OCI-LY3 (cell line): Measurements from ENCODE around the gene LBX2.

Experiments
- H2AFZ ChIP-seq: fragments of 200-600, 300-600 bp; shearing (Covaris generic); 2 replicates; pipeline ENCODE4 v1.6.0; 2014; ENCODE audit warnings: antibody characterized with exemption, low read depth, low read length
- H3K27ac ChIP-seq: fragments of 200-600, 300-600 bp; sonication (generic); 2 replicates; pipeline ENCODE4 v1.5.1; 2014; ENCODE audit warnings: mild to moderate bottlenecking, low read length, moderate library complexity, mixed read lengths
- H3K27me3 ChIP-seq: fragments of 200-600, 300-600 bp; sonication (generic); 2 replicates; pipeline ENCODE4 v1.6.1; 2014; ENCODE audit warnings: low read depth, low read length, mixed read lengths
- H3K36me3 ChIP-seq: fragments of 200-600, 300-600 bp; sonication (generic); replicated peaks from 2 replicates; pipeline ENCODE3; 2014; ENCODE audit warnings: low read depth, low read length, mixed read lengths
- H3K4me1 ChIP-seq: fragments of 300-600, 200-600 bp; sonication (generic); 2 replicates; pipeline ENCODE4 v1.6.1; 2014; ENCODE audit warnings: low read length, mixed read lengths
- H3K4me2 ChIP-seq: fragments of 200-600, 300-600 bp; sonication (generic); 2 replicates; pipeline ENCODE4 v1.6.1; 2014; ENCODE audit warnings: low read length, mixed read lengths
- H3K4me3 ChIP-seq: fragments of 300-600, 200-600 bp; sonication (generic); 2 replicates; pipeline ENCODE4 v1.5.1; 2014; ENCODE audit warnings: antibody characterized with exemption, mild to moderate bottlenecking, low read length, moderate library complexity
- H3K79me2 ChIP-seq: fragments of 300-600, 200-600 bp; shearing (Covaris generic); 2 replicates; pipeline ENCODE4 v1.6.1; 2014; ENCODE audit warnings: mild to moderate bottlenecking, low read length, mixed read lengths
- H3K9ac ChIP-seq: fragments of 300-600, 200-600 bp; shearing (Covaris generic); 2 replicates; pipeline ENCODE4 v1.6.0; 2014; ENCODE audit warnings: mild to moderate bottlenecking, low read length, moderate library complexity
- H3K9me3 ChIP-seq: fragments of 200-600, 300-600 bp; shearing (Covaris generic); 2 replicates; pipeline ENCODE4 v1.6.1; 2014; ENCODE audit warnings: low read length, mixed read lengths; ENCODE audit not compliant: insufficient read depth
- H4K20me1 ChIP-seq: fragments of 200-600, 300-600 bp; sonication (generic); 2 replicates; pipeline ENCODE4 v1.6.1; 2016; ENCODE audit warnings: low read length, mixed read lengths; ENCODE audit not compliant: insufficient read depth
- EZH2phosphoT487 ChIP-seq: fragments of 200-600 bp; shearing (Covaris generic); IDR thresholded peaks from 2 replicates; pipeline ENCODE4 v1.6.1; 2018; ENCODE audit warnings: antibody characterized with exemption, mixed run types, low read depth
- TF ChIP-seq, protein P1 (sequence below): fragments of 200-600, 300-600 bp; sonication (generic); IDR thresholded peaks from 2 replicates; pipeline ENCODE4 v1.5.1; 2014; ENCODE audit warnings: antibody characterized with exemption, low read length, low read depth

Gene LBX2

DNA sequence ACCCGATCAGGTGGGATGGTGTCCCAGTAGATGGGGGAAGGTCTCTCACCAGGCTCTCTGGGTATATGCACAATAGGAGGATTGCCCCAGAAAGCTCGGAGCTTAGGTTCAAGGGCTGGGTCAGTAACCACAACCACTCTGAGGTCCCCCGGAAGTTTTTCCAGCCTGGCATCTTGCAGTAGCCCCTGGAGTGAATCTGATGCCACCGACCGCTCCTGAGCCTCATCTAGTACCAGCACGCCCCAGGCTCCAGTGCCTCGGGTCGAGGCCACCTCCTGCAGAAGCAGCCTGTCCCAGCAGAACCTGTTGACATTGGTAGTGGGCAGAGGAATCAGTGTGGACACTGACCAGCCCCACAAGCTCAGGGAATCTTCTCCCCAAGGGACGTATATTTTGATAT, 24.6 kb upstream of the LBX2 start:
- no peaks in the 10 kb centered on the region for H3K9me3 ChIP-seq
- H3K4me1 ChIP-seq = peaks cover 46% of the 10 kb centered on the region
- H3K4me2 ChIP-seq = no peak overlapping the region
- H3K4me3 ChIP-seq = no peak overlapping the region
- no peak overlapping the region for H3K27ac ChIP-seq
- H3K9ac ChIP-seq = no peak overlapping the region
- no peak for TF ChIP-seq EZH2phosphoT487
- TF ChIP-seq, protein P1, sequence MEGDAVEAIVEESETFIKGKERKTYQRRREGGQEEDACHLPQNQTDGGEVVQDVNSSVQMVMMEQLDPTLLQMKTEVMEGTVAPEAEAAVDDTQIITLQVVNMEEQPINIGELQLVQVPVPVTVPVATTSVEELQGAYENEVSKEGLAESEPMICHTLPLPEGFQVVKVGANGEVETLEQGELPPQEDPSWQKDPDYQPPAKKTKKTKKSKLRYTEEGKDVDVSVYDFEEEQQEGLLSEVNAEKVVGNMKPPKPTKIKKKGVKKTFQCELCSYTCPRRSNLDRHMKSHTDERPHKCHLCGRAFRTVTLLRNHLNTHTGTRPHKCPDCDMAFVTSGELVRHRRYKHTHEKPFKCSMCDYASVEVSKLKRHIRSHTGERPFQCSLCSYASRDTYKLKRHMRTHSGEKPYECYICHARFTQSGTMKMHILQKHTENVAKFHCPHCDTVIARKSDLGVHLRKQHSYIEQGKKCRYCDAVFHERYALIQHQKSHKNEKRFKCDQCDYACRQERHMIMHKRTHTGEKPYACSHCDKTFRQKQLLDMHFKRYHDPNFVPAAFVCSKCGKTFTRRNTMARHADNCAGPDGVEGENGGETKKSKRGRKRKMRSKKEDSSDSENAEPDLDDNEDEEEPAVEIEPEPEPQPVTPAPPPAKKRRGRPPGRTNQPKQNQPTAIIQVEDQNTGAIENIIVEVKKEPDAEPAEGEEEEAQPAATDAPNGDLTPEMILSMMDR = no peak
- no peaks in the 10 kb centered on the region; the same call in 1 of the 2 replicates for H4K20me1 ChIP-seq
- H2AFZ ChIP-seq = no peak overlapping the region
- H3K79me2 ChIP-seq = peaks cover 22% of the 10 kb centered on the region
- peaks cover 39% of the 10 kb centered on the region for H3K36me3 ChIP-seq
- H3K27me3 ChIP-seq = no peaks in the 10 kb centered on the region

DNA sequence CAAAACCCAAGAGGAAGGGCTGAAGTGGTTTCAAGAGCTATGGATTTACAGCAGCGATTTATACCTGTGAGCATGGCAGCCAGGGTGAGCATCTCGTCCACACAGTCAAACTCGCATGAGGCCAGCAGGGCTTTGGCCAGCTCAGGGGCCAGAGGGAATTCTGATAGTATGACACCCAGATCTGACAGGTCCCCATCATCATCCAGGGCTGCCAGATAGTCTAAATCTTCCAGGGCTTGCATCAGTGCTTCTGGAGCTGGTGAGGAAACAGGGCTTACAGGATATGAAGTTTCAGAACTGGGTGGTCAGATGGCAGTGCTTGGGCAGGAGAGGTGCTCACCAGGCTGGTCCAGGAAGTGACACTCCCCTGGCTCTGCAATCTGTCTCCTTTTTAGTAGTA, 23.1 kb upstream of the LBX2 start:
- Histone ChIP-seq H3K36me3 (peaks cover 24% of the 10 kb centered on the region), H3K27ac (no peak overlapping the region), H4K20me1 (no peaks in the 10 kb centered on the region), H3K4me1 (peaks cover 35% of the 10 kb centered on the region), H3K4me3 (no peak overlapping the region), H3K4me2 (no peak overlapping the region), H3K27me3 (no peaks in the 10 kb centered on the region), H3K9me3 (no peaks in the 10 kb centered on the region), H3K79me2 (peaks cover 8% of the 10 kb centered on the region), H3K9ac (no peak overlapping the region), H2AFZ (no peak overlapping the region)
- TF ChIP-seq, protein P1 = no peak
- TF ChIP-seq EZH2phosphoT487 = no peak

DNA sequence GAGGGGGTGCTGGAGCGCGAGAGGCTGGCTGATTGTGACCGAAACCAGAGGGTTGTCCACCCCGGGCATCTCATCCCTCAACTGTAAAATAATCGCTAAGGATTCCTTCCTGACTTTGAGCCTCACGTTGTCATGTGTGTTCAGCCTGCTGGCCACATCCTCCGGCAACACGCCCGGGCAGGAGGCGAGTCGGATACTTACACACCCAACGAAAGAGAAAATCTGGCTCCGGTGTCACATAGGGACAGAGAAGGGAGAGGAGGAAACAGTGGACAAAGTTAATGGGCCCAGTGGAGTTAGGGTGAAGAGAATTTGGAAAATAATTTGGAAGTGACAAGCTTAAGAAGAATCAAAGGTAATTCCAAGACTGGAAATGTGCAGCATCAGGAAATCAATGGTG, 17.2 kb upstream of the LBX2 start:
- Histone ChIP-seq H3K9me3 (no peaks in the 10 kb centered on the region), H3K9ac (no peak overlapping the region), H3K4me3 (no peak overlapping the region), H3K36me3 (peaks cover 5% of the 10 kb centered on the region), H3K27me3 (no peaks in the 10 kb centered on the region), H3K4me2 (no peak overlapping the region), H3K27ac (no peak overlapping the region), H3K79me2 (no peaks in the 10 kb centered on the region), H4K20me1 (no peaks in the 10 kb centered on the region), H3K4me1 (peaks cover 16% of the 10 kb centered on the region), H2AFZ (no peak overlapping the region)
- TF ChIP-seq EZH2phosphoT487 = no peak
- TF ChIP-seq, protein P1 = no peak

DNA sequence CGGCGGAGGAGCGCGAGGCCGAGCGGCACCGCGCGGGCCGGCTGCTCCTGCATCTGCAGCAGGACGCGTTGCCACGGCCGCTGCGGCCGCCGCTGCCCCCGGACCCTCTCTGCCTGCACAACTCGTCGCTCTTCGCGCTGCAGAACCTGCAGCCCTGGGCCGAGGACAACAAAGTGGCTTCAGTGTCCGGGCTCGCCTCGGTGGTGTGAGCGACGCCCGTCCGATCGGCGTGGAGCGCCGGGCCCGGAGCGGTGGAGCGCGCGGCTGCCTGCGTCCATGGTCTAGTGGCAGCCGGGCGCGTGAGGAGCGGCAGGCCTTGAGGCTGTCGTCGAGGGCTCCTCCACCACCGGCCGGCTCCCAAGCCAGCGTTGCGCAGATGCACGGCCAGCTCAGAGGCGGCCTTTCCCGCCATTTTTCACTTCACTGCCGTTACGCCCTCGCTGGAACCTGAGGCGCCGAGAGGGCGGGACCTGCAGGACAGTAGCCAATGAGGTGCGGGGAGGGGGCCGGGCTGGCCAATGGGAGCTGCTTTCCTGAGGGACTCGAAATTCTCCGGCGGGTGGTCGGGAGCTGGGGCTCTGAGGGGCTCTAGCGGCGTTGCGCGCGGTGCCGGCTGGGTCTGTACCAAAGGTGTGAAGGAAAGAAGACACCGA, 16.7 kb upstream of the LBX2 start:
- Histone ChIP-seq H3K36me3 (peaks cover 5% of the 10 kb centered on the region), H4K20me1 (no peaks in the 10 kb centered on the region), H3K27ac (no peak overlapping the region), H3K9ac (no peak overlapping the region), H3K79me2 (no peaks in the 10 kb centered on the region), H3K4me1 (peaks cover 16% of the 10 kb centered on the region), H3K4me3 (no peak overlapping the region), H2AFZ (no peak overlapping the region), H3K27me3 (no peaks in the 10 kb centered on the region), H3K4me2 (no peak overlapping the region), H3K9me3 (no peaks in the 10 kb centered on the region)
- no peak for TF ChIP-seq EZH2phosphoT487
- TF ChIP-seq, protein P1 = no peak
